GM12872 (cell line): ENCODE measurements around the gene GPR141.

Source experiments
- CTCF ChIP-seq: IDR thresholded peaks from 3 replicates; pipeline ENCODE4 v1.5.1; 2011; ENCODE audit warnings: low read depth, mild to moderate bottlenecking, low read length, moderate library complexity; ENCODE audit not compliant: insufficient read depth

Gene GPR141

DNA sequence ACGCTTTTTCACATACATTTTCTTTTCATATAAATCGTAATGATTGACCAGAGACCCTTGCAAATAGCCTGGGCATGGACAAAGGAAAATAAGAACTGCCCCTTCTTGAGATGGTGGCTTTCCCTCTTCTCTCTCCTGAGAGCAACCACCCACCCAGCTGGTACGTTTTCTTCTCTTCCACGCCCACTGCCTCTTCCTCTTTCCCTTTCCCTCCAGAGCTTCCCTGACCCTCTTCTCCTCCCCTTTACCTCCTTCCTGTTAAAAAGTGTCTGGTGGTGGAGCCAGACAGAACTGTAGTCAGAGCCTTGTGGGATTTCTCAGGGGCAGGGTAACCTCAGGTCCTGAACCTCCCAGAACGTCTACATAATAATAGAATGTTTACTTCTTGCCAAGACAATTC lies 23.2 kb downstream of the GPR141 start:
- no peak for TF ChIP-seq CTCF

- TF ChIP-seq CTCF = no peak
Observed at GRCh38 chr7:37707754-37708485, 24.4 kb downstream of the GPR141 start.

DNA sequence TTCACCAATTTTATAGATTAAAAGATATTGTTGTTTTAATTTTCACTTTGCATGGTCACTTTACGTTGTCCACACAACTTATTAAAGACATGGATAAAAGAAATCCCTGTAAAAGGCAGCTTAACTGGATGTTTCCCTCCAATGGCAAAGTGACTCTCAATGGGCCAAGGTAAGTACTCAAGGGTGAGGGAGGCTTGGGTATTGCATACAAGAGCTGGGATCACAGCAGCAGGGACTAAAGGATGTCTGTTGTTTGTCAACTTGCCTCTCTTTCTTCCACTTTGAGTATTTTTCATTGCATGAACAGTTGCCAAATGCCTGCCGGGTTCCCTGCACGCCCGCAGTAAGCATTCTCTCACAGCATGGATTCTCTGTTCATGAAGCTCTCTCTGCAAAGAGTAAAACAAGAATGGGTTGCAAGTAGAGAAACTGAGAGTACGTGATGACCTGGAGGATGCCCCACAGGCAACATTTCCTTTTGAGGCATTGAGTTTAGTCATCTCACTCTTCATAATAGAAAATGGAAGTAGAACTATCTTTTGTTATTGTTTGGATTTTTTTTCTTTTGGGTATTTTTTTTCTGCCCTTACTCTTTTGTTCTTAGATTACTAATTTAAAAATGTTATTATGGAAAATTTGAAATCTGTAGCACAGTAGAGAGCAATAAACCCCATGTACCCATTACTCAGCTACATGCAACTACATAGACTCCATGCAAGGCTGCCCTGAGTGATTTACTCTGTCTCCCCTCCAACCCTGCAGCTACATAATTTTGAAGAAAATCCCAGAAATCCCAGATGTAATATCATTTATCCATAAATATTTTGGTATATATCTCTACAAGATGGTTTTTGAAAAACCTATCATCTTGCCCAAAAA lies 26.3 kb downstream of the GPR141 start:
- no peak for TF ChIP-seq CTCF

DNA sequence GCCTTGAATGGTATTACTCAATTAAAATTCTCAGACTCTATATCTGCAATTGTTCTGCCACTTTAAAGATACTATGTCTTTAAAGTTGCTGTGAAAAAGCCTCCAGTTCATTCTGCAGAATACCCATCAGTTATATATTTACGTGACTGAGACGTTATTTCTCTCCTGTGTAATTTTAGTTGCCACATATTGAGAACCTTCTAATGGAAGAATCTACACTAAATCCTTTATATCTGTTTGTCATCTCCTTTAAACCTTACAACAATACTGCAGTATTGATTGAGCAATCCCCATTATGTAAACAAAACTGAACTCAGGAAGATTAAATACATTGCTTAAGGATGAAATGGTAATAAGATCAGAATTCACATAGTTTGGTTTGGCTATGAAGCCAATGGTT lies 30.0 kb downstream of the GPR141 start:
- no peak for TF ChIP-seq CTCF

- TF ChIP-seq CTCF = no peak
Observed at GRCh38 chr7:37714606-37715005, 31.0 kb downstream of the GPR141 start.

GRCh38 chr7:37718585-37718984 lies 35.0 kb downstream of the GPR141 start:
- no peak for TF ChIP-seq CTCF

DNA sequence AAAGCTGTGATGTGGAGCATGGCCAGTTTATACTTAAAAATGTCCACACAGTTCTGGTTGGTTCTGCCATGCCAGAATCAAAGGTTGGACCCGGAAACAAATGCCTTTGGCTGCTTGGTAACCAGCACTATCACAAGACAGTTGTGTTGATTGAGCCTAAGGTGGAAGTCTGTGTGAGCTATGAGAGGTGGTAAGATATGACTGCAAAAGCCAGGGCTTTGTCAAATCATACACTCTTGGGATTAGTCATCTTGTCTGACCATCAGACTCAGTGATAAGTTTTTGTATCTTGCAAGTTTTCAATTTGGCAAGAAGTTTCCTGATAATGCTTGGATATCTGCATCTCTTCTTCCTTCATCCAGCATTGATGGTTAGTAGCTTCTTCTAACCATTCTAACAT lies 35.5 kb downstream of the GPR141 start:
- TF ChIP-seq CTCF = no peak
